ENCODE results near the gene MCC.
"Not testable (repeated sequence)": the region's sequence is repeated elsewhere in the genome, so short reads cannot be mapped to it uniquely, and the experiment has no call there.

Gene MCC

GRCh38 chr5:113427871-113428574 is 60.2 kb downstream of the MCC start:
- no peak for TF ChIP-seq CTCF (IDR thresholded peaks at IDR 0.05)
- TF ChIP-seq ZFX (IDR thresholded peaks at IDR 0.05; ENCODE audit: borderline replicate concordance), result no peak

GRCh38 chr5:113425909-113426308 is 62.3 kb downstream of the MCC start:
- no peak overlapping the region for H3K27ac ChIP-seq
- TF ChIP-seq CTCF (IDR thresholded peaks at IDR 0.05) (no peak), ZFX (IDR thresholded peaks at IDR 0.05; ENCODE audit: borderline replicate concordance) (no peak)

More at GRCh38 chr5:113427871-113428574, 60.2 kb downstream of the MCC start:
- H3K27ac ChIP-seq, result no peak overlapping the region

- TF ChIP-seq CTCF (IDR thresholded peaks at IDR 0.05) (no peak), ZFX (IDR thresholded peaks at IDR 0.05; ENCODE audit: borderline replicate concordance) (no peak)
- no peak overlapping the region for H3K27ac ChIP-seq
Measured at GRCh38 chr5:113421693-113422092, 66.6 kb downstream of the MCC start.

- TF ChIP-seq CTCF (IDR thresholded peaks at IDR 0.05) (no peak), ZFX (IDR thresholded peaks at IDR 0.05; ENCODE audit: borderline replicate concordance) (no peak)
- no peak overlapping the region for H3K27ac ChIP-seq
Measured at GRCh38 chr5:113405530-113405929, 82.7 kb downstream of the MCC start.

- H3K27ac ChIP-seq, result no peak overlapping the region
- TF ChIP-seq ZFX (IDR thresholded peaks at IDR 0.05; ENCODE audit: borderline replicate concordance), result no peak
- TF ChIP-seq CTCF (IDR thresholded peaks at IDR 0.05), result no peak
Measured at GRCh38 chr5:113404269-113404668, 84.0 kb downstream of the MCC start.

GRCh38 chr5:113397986-113398385 is 90.3 kb downstream of the MCC start:
- H3K27ac ChIP-seq, result not testable (repeated sequence)

- no peak overlapping the region for H3K27ac ChIP-seq
- TF ChIP-seq CTCF (IDR thresholded peaks at IDR 0.05) (no peak), ZFX (IDR thresholded peaks at IDR 0.05; ENCODE audit: borderline replicate concordance) (no peak)
Measured at GRCh38 chr5:113397046-113397445, 91.2 kb downstream of the MCC start.

GRCh38 chr5:113394658-113395057 is 93.6 kb downstream of the MCC start:
- no peak overlapping the region for H3K27ac ChIP-seq
- TF ChIP-seq ZFX (IDR thresholded peaks at IDR 0.05; ENCODE audit: borderline replicate concordance), result no peak
- TF ChIP-seq CTCF (IDR thresholded peaks at IDR 0.05), result no peak
